ENCODE results near the gene LRRC18.

LRRC18 gene

DNA sequence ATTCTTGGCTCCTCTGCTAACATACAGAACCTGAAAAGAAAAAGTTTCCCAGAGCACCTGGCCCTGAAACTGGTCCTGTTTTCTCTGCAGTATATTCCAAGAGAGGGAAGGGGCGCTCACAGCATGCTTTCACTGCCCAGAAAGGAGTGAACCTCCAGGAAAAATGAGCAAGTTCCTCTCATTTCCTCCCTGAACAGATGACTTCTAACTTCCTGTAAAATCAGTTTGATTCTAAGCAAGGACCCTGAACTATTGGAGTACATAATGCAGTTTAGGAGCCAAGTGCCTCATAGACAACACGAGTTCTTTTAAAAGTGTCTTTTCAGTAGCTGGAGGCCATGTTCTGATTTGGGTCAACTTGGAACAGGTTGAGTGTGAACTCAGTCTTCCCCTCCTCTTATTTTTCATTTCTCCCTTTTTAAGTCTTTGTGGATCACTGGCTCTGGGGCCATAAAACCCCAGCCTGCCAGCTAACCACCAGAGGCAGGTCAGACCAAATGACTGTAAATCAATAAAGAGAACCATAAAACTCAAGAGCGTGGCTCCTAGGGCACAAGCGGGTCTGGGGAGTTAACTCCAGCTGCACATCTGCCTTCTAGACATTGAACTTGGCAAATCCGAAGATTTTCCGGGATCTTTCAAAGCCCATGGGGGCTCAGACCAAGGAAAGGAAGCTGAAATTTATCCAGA is 5.9 kb upstream of the LRRC18 start:
- no peak for DNase-seq

GRCh38 chr10:48944171-48944570 is 4.5 kb upstream of the LRRC18 start:
- no peak for DNase-seq

DNA sequence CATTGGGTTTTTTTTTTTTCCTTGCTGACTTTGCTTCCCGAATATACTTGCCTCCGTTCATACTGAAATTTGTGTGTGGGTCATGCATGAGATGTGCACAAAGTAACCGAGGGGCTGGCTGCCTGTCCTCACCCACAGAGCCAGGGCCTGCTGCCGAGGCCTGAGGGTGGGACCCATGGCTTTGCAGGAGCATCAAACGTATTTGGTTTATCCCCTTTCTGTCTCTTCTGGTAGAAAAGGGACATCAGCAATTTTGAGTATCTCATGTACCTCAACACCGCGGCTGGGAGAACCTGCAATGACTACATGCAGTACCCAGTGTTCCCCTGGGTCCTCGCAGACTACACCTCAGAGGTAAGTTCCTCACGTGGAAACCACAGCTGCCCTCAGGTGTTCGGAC is 3.5 kb upstream of the LRRC18 start:
- DNase-seq: no peak

DNA sequence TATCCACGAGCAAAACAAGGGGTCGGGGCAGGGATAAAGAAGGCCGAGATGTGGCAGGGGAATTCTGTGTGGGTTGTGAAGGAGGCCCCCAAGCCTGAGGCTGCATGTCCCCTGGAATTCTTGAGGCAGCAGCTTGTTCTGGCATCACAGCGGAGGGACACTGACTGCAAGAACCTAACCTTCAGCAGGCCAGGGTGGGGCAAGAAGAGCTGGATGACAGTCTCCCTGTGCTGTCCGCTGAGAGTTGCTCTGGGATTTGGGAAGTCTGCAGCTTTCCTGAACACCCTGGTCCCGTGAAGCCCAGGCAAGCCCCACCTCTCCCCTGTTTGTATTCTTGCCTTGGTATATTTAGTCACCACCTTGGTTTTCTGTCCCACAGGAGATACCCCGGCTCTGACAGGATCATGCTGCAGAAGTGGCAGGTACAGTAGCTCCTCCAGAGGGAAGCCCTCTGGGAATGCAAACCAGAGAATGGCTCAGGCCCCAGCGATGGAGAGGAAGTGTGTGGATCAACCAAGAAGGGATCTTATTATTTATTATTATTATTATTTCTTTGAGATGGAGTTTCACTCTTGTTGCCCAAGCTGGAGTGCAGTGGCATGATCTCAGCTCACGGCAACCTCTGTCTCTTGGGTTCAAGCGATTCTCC is 1.9 kb upstream of the LRRC18 start:
- no peak for DNase-seq

GRCh38 chr10:48940958-48941357 is 1.3 kb upstream of the LRRC18 start:
- no peak for DNase-seq

GRCh38 chr10:48940372-48940771 is 732 bp upstream of the LRRC18 start:
- DNase-seq: no peak

DNA sequence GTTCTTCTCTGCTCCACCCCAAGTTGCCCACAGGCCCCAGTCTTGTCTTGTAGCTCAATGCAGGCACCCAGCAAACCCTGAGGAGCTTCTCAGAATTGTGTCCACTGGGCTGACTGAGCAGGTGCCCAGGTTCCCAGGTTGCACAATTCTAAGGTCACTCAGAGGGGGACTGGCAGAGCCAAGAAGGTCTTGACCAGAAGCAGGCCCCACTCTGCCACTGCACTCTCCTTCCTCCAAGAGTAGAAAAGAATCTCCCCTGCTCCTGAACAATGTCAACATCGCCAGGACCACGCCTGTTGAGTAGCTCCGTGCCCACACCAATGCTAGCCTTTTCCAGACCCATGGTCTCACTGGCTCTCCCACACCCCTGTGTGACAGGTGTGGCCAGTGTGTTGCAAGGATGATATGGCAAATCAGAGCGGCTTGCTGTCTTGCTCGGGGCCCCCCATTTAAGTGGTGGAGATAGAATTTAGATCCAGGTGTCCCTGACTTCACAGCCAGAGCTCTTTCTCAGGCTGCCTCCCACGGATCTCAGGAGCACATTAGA is 577 bp downstream of the LRRC18 start:
- DNase-seq: no peak

DNA sequence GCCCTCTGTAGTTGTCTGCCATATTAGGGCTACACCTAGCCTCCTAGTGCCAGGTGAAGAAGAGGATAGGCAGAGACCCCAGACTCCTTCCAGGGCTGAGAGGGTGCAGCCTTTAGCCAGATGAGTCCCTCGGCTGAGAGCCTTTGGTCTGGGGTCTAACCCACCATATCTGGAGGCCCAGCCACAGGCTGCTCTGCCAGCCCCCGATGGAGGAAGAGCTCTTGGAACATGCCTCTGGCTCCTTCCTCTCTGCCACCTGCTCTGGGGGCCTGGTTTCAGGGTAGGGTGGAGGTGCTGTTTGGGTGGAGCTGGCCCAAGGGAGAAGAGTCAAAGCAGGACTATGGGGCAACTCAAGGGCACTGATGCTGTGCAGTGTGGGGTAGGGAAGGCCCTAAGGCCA is 1.4 kb downstream of the LRRC18 start:
- no peak for DNase-seq

GRCh38 chr10:48937796-48938195 is 1.8 kb downstream of the LRRC18 start:
- no peak for DNase-seq

DNA sequence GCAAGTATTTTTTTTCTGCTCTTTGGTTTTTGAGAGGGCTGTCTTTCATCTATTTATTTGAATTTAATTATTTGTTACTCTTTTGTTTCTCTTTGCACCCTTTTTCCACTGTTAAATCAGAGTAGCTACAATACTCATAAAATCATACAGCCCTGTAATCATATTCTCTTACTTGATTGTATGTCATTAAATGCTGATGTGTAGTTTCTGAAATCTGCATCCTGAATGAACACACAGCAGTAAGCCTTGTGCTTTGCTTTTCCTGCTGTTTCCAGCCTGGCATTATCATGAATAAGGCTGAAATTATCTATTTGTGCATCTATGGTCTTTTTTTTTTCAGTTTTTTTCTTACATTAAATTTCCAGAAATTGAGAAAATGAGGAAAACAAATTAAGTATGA is 4.1 kb downstream of the LRRC18 start:
- DNase-seq: no peak

DNA sequence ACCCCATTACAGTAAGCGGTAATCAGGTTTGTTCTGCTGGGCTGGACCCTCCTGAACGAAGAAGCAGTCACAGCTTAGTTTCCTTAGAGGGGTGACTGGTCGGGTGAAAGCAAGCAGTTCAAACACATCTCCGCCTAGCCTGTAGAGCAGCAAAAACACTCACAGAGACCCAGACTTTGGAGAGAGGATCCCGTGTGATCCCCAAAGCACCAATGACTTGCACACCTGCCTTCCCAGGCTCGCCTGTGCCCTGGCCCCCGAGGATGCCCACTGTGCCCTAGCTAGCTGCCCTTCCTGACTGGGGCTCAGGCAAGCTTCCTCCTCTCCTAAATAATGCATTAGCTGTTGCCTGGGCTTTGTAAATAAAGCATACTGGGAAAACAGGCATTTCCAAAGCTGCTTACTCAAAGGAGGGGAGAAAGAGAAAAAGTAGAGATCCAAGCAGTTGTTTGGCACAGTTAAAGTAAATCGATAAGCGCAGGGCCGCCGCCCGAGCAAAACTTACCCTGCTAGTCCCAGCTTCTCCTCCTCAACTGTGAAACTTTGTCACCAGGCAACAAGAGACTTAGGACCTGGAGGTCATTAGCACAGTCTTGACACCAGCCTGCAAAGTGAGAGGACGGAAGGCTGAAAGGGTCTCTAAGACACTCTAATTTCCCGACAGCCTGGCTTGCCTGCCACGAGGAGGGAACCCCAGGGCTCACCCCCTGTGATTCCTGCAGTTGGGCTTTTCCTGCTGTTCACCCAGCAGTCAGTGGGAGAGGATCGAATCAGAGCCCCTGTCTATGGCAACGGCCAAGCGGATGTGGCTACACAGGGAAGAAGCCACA is 4.8 kb downstream of the LRRC18 start:
- no peak for DNase-seq

DNA sequence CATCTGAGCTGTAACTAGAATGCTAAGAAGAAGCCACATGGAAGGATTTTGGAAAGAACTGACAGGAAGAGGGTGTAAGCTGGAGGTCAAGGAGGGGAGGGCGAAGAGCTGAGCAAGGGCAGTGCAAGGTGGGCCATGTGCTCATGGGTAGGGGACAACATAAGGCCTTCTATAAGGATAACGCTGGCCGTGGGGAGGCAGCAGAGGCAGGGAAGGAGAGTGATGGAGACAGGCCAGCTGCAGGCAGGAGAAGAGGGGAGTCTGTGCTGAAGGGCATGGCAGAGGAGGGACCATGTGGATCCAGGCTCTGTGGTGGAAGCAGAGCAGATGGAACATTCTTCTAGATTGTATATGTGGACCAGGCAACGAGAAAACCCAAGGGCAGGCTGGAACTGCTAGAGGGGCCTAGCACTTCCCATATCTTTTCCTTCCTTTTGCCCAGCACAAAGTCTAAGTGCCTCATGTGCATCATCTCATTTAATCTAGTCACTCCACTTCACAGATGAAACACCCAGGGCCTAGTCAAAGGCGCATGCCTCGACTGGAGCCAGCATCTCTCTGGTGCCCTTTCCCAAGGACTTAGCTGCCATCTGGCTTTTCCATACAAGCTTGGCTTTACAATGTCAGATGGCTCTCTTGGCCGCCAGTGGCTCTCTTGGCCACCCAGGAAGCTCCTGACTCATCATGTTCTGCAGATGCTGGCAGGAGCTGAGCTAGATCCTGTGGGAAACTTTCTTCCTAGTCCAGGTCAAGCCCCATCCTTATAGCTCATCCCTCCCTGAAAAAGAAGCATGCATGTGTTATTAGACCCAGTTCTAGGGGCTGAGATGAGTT is 6.6 kb downstream of the LRRC18 start:
- DNase-seq: no peak

DNA sequence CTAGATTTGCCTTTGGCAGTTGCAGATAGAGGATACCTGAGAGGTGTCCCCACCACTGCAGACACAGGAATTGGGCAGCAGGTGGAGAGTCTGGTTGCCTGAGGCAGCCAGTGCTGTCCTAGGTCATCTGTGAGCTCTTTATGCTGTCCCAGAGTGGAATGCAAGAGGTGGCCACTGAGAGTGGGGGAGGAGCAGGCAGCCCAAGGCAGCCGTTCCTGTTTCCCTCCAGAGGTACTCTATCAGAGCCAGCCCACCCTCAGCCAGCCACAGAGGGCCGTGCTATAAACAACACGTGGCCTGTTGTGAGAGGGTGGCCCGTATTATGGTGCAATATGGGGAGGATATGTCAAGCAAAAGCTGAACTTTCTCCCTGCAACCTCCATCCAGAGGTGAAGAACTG is 8.5 kb downstream of the LRRC18 start:
- peak; percentile 13 for DNase-seq

GRCh38 chr10:48929413-48929990 is 10.1 kb downstream of the LRRC18 start:
- no peak for DNase-seq

- DNase-seq: no peak
These were observed 12.7 kb downstream of the LRRC18 start for GRCh38 chr10:48926764-48927540.

- DNase-seq: no peak
These were observed 13.4 kb downstream of the LRRC18 start for GRCh38 chr10:48926255-48926654.

GRCh38 chr10:48924988-48925387 is 14.7 kb downstream of the LRRC18 start:
- DNase-seq: no peak

DNA sequence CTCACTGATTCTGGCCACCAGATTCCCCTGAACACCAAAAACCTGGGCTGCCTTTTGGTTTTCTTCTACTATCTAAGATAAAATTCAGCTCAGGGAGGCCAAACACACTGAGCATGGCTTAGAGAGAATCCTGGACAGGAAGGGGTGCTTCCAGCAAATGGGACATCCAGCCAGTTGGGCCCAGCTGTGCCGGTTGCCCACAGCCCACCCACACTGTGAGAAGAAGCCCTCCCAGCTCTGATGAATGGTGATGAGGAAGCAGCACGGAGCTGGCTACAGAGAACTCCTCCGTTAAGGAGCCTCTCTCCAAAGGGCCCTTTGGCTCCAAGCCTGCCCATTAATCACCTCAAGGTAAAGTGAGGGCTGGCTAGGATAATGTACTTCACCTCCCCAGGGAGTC is 15.9 kb downstream of the LRRC18 start:
- no peak for DNase-seq

GRCh38 chr10:48913674-48914073 is 26.0 kb downstream of the LRRC18 start:
- DNase-seq: no peak

DNA sequence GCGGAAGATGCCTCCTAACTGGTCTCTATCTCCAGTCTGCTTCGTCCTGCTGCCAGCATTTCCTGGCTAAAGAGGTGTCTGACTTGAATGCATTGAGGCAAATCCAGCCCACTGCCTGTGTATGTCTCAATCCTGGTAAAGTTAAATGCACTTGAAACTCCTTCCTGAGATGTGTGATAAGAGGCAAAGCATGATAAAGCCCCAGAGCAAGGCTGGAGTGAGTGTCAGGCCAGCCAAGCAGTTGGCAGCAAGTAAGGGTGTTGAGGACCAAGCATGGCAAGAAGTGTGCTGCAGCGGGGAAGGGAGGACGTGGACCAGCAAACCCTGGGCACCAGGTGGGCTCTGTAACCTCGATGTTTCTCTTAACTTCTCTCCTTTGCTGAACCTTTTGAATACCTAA is 29.1 kb downstream of the LRRC18 start:
- DNase-seq: no peak

DNA sequence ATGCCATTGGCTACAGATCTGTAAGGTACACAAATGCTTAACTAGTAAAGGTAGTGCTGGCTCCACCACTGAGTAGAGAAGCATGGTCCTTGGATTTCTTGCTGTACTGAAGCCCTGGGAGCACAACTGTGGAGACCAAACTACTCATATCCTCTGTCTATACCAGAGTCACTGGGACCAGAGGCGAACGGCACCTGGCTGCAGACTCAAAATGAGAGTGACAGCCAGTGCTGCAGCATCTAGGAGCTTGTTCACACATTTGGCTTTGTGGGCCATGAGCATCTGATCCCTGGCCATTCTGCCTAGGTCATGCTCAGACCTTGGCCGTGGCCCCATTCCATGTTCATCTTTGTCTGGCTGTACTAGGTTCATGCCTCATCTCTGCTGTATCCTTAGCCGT is 31.9 kb downstream of the LRRC18 start:
- no peak for DNase-seq

GRCh38 chr10:48906841-48907240 is 32.8 kb downstream of the LRRC18 start:
- no peak for DNase-seq
